Calu3 (cell line): ENCODE measurements around the gene NFATC3. TPM values are rescaled to one million over a fixed set of nuclear protein-coding genes. Genes with fewer than 3 reads are reported as not detected.
A peak's percentile ranks its signal among the peaks of the same experiment; 100 is the strongest.

Source experiments
- BruUV-seq: library from RNA; stranded (reverse); fragments of 400-500 nt; replicated peaks from 2 replicates; lab custom pipeline; 2021; lab: Mats Ljungman, UMichigan
- CTCF ChIA-PET: fragments of 300-600 bp; sonication (Branson Sonifier 250); formaldehyde crosslinking; loops from one replicate; lab custom pipeline; 2022; ENCODE audit warnings: antibody characterized with exemption; lab: Charles Lee
- DNase-seq: peaks from one replicate; pipeline ENCODE4 v3.0.0; 2022
- H3K27ac Mint-ChIP-seq: one replicate; pipeline ENCODE4 v1.8.0; 2022; ENCODE audit warnings: mixed read lengths; ENCODE audit not compliant: unreplicated experiment
- H3K27me3 Mint-ChIP-seq: one replicate; pipeline ENCODE4 v1.8.0; 2022; ENCODE audit warnings: mixed read lengths; ENCODE audit not compliant: unreplicated experiment
- H3K36me3 Mint-ChIP-seq: one replicate; pipeline ENCODE4 v1.8.0; 2022; ENCODE audit warnings: mild to moderate bottlenecking, moderate library complexity, mixed read lengths; ENCODE audit not compliant: insufficient read depth, unreplicated experiment
- H3K4me1 Mint-ChIP-seq: one replicate; pipeline ENCODE4 v1.8.0; 2022; ENCODE audit warnings: mild to moderate bottlenecking, low read depth, mixed read lengths; ENCODE audit not compliant: unreplicated experiment
- H3K4me3 Mint-ChIP-seq: one replicate; pipeline ENCODE4 v1.8.0; 2022; ENCODE audit warnings: mild to moderate bottlenecking, low read depth, moderate library complexity, mixed read lengths; ENCODE audit not compliant: unreplicated experiment
- H3K9me3 Mint-ChIP-seq: one replicate; pipeline ENCODE4 v1.8.0; 2022; ENCODE audit warnings: low read depth, mixed read lengths; ENCODE audit not compliant: unreplicated experiment
- CTCF ChIP-seq: fragments of 200-600 bp; IDR thresholded peaks from one replicate; pipeline ENCODE4 v1.8.0; 2022; ENCODE audit warnings: antibody characterized with exemption; ENCODE audit not compliant: unreplicated experiment
- intact Hi-C: fragments of 100-400 bp; cut with micrococcal nuclease; formaldehyde crosslinking; loops from one replicate; pipeline ENCODE4 v1.10.0; 2022; ENCODE audit not compliant: unreplicated experiment
- total RNA-seq: library from RNA; stranded (reverse); gene quantifications from 2 replicates; pipeline ENCODE4 v1.2.3, GENCODE V29; 2022

The NFATC3 gene
- total RNA-seq, 1 experiment from 2014 or later, result 39.3 TPM

GRCh38 chr16:68064791-68065365, 20.3 kb upstream of the NFATC3 start:
- Mint-ChIP-seq H3K4me1 (peaks cover 9% of the 10 kb centered on the region), H3K36me3 (peaks cover 10% of the 10 kb centered on the region), H3K27me3 (no peaks in the 10 kb centered on the region), H3K9me3 (no peaks in the 10 kb centered on the region), H3K27ac (no peak overlapping the region), H3K4me3 (no peak overlapping the region)
- intact Hi-C loops, result no loop called here
- CTCF ChIA-PET, result interaction anchor here (0.7 kb wide), 3 partner anchors 9 to 432 kb away, joined by 4 to 5 read pairs (median 5); no protein-coding TSS in a partner anchor
- no TSS peak for BruUV-seq
- TF ChIP-seq CTCF, result peak; percentile 73
- DNase-seq, result peak; percentile 84

- Mint-ChIP-seq H3K4me1 (peaks cover 9% of the 10 kb centered on the region), H3K36me3 (peaks cover 10% of the 10 kb centered on the region), H3K4me3 (no peak overlapping the region), H3K9me3 (no peaks in the 10 kb centered on the region), H3K27me3 (no peaks in the 10 kb centered on the region), H3K27ac (no peak overlapping the region)
- intact Hi-C loops, result no loop called here
- DNase-seq, result no peak
- CTCF ChIA-PET, result interaction anchor here (0.6 to 0.7 kb wide), 4 partner anchors 8 to 1742 kb away, joined by 3 to 5 read pairs (median 4); no protein-coding TSS in a partner anchor
- no TSS peak for BruUV-seq
- no peak for TF ChIP-seq CTCF
Observed at GRCh38 chr16:68065716-68066305, 19.4 kb upstream of the NFATC3 start.

DNA sequence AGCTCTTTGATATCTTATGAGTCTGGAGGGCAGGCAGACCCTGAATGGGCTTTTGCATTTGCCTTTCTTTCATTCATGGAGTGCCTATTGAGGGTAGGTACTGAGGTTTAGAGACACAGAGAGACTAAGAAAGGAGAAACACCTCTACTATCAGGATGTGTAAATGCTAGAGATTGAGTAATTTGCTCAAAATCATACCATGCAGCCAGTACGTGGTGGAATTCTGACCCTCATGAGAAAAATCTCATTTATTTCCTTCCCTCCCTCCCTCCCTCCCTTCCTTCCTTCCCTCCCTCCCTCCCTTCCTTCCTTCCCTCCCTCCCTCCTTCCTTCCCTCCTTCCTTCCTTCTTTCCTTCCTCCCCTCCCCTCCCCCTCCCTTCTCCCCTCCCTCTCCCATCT, 18.4 kb upstream of the NFATC3 start:
- H3K9me3 Mint-ChIP-seq, result no peaks in the 10 kb centered on the region
- intact Hi-C loops, result no loop called here
- CTCF ChIA-PET, result no interaction called here
- BruUV-seq, result no TSS peak
- TF ChIP-seq CTCF, result no peak
- H3K27me3 Mint-ChIP-seq, result no peaks in the 10 kb centered on the region
- peaks cover 9% of the 10 kb centered on the region for H3K4me1 Mint-ChIP-seq
- H3K36me3 Mint-ChIP-seq, result peaks cover 7% of the 10 kb centered on the region
- no peak for DNase-seq
- H3K27ac Mint-ChIP-seq, result no peak overlapping the region
- no peak overlapping the region for H3K4me3 Mint-ChIP-seq

- no TSS peak for BruUV-seq
- Mint-ChIP-seq H3K36me3 (peaks cover 12% of the 10 kb centered on the region), H3K9me3 (no peaks in the 10 kb centered on the region), H3K4me1 (peaks cover 9% of the 10 kb centered on the region), H3K27ac (no peak overlapping the region), H3K27me3 (no peaks in the 10 kb centered on the region), H3K4me3 (no peak overlapping the region)
- intact Hi-C loops, result no loop called here
- CTCF ChIA-PET, result interaction anchor here (0.6 to 1.4 kb wide), 5 partner anchors 9 to 281 kb away, joined by 3 to 9 read pairs (median 4); no protein-coding TSS in a partner anchor
- DNase-seq, result no peak
- TF ChIP-seq CTCF, result no peak
Observed at GRCh38 chr16:68068926-68069325, 16.2 kb upstream of the NFATC3 start.
